Measurements from ENCODE around the gene FAM171A1.
"Not testable (repeated sequence)": the region's sequence is repeated elsewhere in the genome, so short reads cannot be mapped to it uniquely, and the experiment has no call there.

The FAM171A1 gene

DNA sequence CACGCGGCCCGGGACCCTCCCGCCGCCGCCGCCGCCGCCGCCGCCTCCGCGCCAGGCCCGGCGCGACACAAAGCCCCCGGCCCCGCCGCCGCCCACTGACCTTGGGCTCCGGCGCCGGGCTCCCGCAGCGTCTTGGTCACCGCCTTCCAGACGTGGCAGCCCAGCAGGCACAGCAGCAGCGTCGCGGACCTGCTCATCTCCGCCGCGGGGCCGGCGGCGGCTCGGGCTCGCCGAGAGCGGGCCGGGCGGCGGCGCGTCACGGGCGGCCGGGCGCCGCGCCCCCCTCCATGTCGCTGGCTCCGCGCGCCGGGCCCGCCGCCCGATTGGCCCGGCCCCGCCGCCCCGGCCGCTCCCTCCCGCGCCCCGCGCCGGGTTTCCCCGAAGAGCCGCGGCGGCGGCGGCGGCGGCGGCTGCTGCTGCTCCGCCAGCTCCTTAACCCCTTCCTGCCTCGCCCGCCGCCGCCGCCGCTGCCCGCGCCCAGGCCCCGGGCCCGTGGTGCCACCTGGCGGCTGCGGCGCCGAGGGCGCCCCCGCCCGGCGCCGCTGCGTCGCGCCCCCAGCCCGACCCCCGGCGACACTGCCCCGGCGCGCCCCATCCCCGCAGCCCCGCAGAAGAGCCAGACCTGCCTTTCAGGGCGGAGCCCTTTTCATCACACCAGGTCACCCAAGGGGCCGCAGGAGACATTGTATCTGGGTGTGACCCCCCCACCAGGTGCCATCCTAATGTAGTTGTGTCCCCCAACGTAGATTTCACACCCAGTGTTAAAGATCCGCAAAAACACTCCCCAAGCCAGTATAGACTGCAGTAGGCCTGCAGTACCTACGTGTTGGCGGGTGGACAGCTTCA lies at the start of gene FAM171A1:
TSS of gene FAM171A1 (minus strand) at position 434 of the 846 bp plus-strand sequence. CDS start at position 197, 237 bp downstream.
- peak; percentile 66 for DNase-seq

DNA sequence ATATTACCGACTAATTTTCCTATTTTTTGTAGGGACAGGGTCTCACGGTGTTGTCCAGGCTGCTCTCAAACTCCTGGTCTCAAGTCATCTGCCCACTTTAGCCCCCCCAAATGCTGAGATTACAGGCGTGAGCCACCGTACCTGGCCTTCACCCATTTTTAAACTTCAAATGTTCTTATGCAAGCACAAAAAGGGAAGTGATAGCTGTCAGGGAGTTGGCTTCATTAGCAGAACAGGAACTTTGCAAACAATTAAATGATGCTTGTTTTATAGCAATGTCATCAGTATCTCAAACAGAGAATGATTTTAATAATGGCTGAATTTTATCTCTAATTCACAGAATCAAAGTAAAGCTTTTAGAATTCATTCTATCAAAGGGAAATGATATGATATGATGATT lies 49.8 kb upstream of the FAM171A1 start:
- peak; percentile 15 for DNase-seq

GRCh38 chr10:15419279-15419874 lies 48.3 kb upstream of the FAM171A1 start:
- DNase-seq = peak; percentile 79

DNA sequence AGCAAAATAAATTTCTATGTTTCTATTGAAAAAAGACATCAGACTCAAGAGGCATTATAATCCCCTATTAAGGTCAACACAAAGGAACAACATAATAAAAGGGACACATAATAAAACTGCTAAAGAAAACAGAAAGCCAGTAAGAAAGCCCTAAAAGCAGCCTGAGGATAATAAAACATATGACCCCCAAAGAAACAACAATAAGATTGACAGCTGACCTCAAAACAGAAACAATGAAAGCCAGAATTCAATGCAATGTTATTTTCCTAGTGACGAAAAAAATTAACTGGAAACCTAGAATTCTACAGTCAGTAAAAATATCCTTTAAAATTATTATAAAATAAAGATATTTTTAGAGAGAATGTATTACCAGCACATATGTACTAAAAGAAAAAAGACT lies 44.9 kb upstream of the FAM171A1 start:
- no peak for DNase-seq

DNA sequence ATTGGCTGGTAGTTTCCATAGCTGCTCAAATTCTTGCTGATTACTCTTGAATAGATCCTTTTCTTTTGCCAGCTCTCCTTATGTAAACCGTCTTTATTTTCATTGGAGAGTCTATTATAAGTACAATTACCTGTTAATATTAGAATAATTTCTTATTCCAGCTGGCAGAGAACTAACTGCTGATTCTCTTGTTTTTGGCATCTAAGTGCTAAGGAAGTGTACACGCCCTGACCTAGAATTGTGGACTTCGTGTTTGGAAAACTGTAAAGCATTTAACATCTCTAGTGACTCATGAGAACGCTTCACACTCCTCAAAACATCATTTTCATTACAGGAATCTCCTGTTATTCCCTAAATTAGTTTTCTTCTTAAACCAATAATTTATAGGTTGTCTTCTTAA lies 39.9 kb upstream of the FAM171A1 start:
- DNase-seq = no peak

GRCh38 chr10:15409350-15409749 lies 38.3 kb upstream of the FAM171A1 start:
- not testable (repeated sequence) for DNase-seq

GRCh38 chr10:15408557-15408956 lies 37.5 kb upstream of the FAM171A1 start:
- DNase-seq = no peak

GRCh38 chr10:15405319-15405718 lies 34.2 kb upstream of the FAM171A1 start:
- no peak for DNase-seq

DNA sequence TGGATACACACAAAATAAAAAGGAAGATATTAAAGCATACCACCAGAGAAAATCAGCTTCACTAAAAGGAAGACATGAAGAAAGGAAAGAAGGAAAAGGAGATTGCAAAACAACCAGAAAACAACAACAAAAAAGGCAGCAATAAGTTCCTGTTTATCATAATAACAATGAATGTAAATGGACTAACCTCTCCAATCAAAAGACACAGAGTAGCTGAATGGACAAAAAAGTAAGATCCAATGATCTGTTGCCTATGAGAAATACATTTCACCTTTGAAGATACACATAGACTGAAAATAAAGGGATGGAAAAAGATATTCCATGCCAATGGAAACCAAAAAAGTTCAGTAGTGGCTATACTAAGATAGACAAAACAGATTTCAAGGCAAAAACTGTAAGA lies 30.3 kb upstream of the FAM171A1 start:
- no peak for DNase-seq

DNA sequence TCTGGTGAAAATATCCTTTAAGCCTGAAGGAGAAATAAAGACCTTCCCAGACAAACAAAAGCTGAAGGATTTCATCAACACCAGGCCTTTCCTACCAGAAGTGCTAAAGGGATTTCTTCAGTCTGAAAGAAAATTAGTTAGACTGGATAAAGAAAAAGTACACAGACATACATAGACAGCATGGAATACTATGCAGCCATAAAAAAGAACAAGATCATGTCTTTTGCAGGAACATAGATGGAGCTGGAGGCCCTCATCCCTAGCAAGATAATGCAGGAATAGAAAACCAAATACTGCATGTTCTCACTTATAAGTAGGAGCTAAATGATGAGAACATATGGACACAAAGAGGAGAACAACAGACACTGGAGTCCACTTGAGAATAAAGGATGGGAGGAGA lies 29.4 kb upstream of the FAM171A1 start:
- not testable (repeated sequence) for DNase-seq

DNA sequence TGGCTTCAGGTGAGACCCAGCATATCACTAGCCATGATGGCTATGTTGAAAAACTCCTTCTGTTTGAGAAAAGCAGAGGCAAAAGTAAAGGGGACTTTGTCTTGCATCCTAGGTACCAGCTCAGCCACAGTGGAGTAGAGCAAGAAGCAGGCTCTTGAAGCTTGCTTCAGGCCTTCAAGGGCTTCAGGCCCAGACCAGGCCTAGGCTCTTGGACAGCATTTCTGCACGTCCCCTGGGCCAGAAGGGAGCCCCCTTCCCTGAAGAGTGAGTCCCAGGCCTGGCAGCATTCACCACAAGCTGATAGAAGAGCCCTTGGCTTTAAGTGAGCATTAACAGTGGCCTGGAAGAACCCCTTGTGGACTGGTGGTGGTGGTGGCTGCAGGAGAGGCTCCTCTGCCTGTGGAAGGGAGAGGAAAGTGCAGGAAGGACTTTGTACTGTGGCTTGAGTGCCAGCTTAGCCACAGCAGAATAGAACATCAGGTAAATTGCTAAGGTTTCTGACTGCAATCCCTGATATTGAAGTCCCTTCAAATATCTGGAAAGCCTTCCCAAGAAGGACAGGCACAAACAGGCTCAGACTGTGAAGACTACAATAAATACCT lies 28.1 kb upstream of the FAM171A1 start:
- DNase-seq = no peak

GRCh38 chr10:15395935-15396334 lies 24.8 kb upstream of the FAM171A1 start:
- DNase-seq = no peak

GRCh38 chr10:15393139-15393825 lies 22.2 kb upstream of the FAM171A1 start:
- DNase-seq = no peak

DNA sequence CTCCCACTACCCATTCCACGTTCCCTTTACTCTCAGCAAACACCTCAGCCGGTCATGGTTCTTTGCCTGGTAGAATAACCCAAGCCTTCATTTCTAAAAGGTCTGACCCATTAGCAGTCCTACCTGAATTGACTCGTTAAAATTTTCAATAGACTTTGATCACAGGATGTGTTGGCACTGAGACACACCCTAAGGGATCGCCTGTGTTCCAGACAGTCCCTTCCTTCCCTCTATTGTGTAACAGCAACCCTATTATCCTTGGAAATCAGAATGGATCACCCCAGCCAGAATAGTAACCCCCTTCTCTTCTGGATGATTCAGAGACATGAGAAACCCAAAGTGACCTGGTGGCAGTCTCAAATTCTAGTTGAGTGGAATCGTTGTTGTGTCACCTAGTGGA lies 20.4 kb upstream of the FAM171A1 start:
- no peak for DNase-seq

GRCh38 chr10:15388172-15388571 lies 17.1 kb upstream of the FAM171A1 start:
- not testable (repeated sequence) for DNase-seq

DNA sequence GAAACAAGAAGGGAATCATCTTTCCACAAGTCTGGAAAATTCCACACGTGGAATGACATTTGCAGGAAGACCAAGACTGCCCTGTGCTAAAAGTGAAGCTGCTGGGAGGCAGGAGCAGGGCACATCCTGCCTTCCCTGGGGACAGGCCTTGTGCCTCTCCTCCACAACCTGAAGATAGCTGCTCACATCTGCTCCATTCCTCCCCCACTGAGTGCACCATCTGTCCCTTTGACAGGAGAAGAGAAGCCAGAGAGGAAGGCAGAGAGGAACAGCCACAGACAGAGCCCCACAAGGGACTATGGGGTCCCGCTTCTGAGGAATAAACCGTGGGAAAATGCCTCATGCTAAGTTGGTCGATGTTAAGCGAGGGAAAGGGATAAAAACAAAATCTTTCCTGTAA lies 15.9 kb upstream of the FAM171A1 start:
- DNase-seq = no peak

DNA sequence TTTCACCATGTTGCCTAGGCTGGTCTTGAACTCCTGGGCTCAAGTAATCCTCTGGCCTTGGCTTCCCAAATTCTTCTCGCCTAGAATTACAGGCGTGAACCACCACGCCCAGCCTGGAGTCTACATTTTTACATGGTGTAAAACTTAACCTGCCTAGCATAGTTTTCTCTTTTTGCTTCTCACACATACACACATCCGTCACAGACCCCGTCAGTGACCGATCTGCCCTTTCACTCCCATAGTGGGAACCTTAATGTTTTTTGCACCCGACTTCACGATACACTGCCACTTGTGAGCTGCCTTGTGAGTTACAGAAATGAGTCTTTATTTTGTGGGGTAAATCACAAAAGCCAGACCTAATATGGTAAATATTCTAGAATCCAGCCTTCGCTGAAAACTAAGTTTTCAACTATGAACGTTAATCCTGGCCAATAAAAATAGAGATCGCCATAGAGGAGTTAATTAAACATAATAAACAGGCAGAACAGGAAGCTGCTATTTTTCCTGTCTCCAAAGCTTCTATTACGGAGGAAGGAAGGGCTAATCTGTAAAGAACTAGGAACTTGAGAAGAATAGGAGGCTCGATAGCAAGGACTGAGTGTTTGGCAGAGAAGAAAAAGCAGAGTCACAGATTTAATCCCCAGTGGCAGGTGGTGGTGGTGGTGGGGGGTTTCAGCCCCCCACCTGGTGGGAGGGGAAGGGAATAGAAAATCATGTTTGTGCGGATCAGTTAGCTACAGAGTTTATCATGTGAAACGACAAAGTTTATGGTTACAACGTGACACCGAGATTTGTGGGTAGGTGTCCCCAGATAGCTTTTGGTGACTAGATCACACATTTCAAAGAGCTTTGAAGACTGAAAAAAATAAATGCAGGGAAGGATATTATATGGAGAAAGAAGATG lies 14.7 kb upstream of the FAM171A1 start:
- no peak for DNase-seq

DNA sequence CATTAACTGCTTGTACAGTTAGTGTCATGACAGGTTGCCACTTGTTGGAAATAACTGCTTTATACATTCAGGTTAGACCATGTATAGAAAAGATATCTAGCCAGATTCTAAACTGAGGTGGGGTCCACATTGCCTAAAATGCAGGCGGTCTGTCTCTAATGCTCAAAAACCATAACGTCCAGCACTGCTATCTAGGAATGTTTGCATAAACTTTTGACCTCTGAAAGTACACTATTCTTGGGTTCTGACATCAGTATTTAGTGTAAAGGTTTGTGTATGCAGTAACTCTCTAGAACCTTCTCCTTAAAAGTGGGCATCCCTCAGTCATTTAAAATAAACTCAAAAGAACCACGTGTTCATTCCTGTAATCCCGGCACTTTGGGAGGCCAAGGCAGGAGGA lies 10.3 kb upstream of the FAM171A1 start:
- no peak for DNase-seq

DNA sequence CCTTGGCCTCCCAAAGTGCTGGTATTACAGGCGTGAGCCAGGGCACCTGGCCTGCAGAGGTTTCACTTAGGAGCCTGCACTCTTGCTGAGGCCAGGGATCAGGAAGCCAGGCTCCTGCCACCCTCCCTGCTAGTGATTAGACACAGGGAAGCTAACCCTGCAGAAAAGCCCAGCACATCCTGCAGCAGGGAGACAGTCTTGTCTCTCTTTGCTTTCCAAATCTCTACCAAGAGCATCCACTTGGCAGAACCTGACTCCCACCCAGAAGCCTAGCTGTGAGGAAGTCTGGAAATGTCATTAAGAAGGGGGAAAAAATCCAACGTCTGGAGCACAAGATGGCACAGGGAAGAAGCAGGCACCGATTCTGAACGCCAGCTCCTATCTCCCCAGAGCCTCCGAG lies 8.0 kb upstream of the FAM171A1 start:
- no peak for DNase-seq

DNA sequence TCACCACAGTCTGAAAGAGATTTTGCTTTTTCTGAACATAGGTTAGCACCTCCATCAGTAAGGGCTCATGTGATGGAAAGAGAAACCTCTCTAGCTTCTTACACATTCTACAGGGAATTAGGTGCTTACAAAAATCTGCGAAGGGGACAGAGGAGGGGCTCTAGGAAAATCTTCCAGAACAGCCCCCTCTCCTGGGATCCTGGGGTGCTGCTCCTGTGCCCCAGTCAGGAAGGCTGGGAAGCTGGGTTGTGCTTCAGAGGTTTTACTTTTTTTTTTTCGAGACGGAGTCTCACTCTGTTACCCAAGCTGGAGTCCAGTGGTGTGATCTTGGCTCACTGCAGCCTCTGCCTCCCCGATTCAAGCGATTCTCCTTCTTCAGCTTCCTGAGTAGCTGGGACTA lies 7.5 kb upstream of the FAM171A1 start:
- no peak for DNase-seq

DNA sequence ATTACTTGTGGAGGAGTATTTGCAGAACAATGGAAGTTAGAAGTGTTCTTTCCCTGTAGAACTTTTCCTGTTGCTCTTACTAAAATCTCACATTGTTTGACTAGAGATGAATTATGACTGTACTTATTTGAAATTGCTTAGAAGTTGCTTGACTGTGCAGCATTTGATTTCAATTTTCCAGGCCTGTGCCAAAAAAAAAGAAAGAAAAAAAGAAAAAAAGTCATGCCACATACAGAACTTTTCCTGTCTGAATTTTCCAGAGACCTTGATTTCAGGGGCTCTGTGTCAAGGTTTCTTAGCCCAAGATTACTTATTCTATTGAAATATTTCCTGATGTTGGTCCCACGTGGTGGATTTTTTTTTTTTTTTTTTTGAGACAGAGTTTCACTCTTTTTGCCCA lies 3.5 kb upstream of the FAM171A1 start:
- no peak for DNase-seq

GRCh38 chr10:15374156-15374555 lies 3.1 kb upstream of the FAM171A1 start:
- DNase-seq = no peak
